Measurements from ENCODE around the gene CCNC. TPM values are rescaled to one million over a fixed set of nuclear protein-coding genes. Genes with fewer than 3 reads are reported as not detected.

The CCNC gene
- total RNA-seq, 1 experiment from 2014 or later: 93.1 TPM

Other genes starting within 250 kb of the CCNC start
- 10.2 to 12.9 TPM (median 11.1 TPM) in 3 replicates for gene FAXC, start 219.0 kb downstream of the CCNC start, total RNA-seq (2021)
- 13.9 to 16.0 TPM (median 14.1 TPM) in 3 replicates for gene COQ3, start 174.5 kb downstream of the CCNC start, total RNA-seq (2021)
- gene PNISR, start 143.4 kb downstream of the CCNC start, total RNA-seq (2021): 150 to 156 TPM (median 155 TPM) in 3 replicates
- gene USP45, start 53.2 kb downstream of the CCNC start, total RNA-seq (2021): 22.4 to 34.7 TPM (median 25.7 TPM) in 3 replicates
- 0.09 to 0.14 TPM (median 0.11 TPM) in 3 replicates for gene PRDM13, start 38.2 kb upstream of the CCNC start, total RNA-seq (2021)